GM23338 (cell line): Measurements from ENCODE around the gene UGP2. TPM values are rescaled to one million over a fixed set of nuclear protein-coding genes. Genes with fewer than 3 reads are reported as not detected.

ENCODE experiments used
- ATAC-seq: fragments of 200-7000 bp; cut with Tn5 transposase; 3 replicates; pipeline ENCODE4 v1.9.1; 2020
- DNase-seq: peaks from one replicate; pipeline ENCODE4 v3.0.0-alpha.2; 2015; ENCODE audit warnings: low spot score
- H2AFZ ChIP-seq: fragments of 200-600 bp; sonication (generic); 2 replicates; pipeline ENCODE4 v1.8.0; 2016; ENCODE audit warnings: antibody characterized with exemption, mild to moderate bottlenecking, moderate library complexity
- H3F3A ChIP-seq: fragments of 200-600 bp; sonication (generic); replicated peaks from 2 replicates; pipeline ENCODE4 v1.8.0; 2017; ENCODE audit warnings: antibody characterized with exemption, mixed run types, low read depth
- H3K27ac ChIP-seq: fragments of 200-600 bp; sonication (generic); 2 replicates; pipeline ENCODE4 v1.6.1; 2016; ENCODE audit warnings: low read depth
- H3K27me3 ChIP-seq: fragments of 200-600 bp; sonication (generic); 2 replicates; pipeline ENCODE4 v1.8.0; 2016; ENCODE audit warnings: mild to moderate bottlenecking, mixed run types, moderate library complexity; ENCODE audit not compliant: insufficient read depth
- H3K36me3 ChIP-seq: fragments of 200-600 bp; sonication (generic); 2 replicates; pipeline ENCODE4 v1.8.0; 2016; ENCODE audit warnings: mild to moderate bottlenecking; ENCODE audit not compliant: insufficient read depth
- H3K4me1 ChIP-seq: fragments of 200-600 bp; sonication (generic); 2 replicates; pipeline ENCODE4 v1.8.0; 2016; ENCODE audit warnings: mild to moderate bottlenecking, moderate library complexity; ENCODE audit not compliant: insufficient read depth
- H3K4me2 ChIP-seq: fragments of 200-600 bp; sonication (generic); 2 replicates; pipeline ENCODE4 v1.7.1; 2017; ENCODE audit warnings: mixed run types
- H3K4me3 ChIP-seq: fragments of 200-600 bp; sonication (generic); 2 replicates; pipeline ENCODE4 v1.6.1; 2016; ENCODE audit warnings: mixed run types
- H3K79me2 ChIP-seq: fragments of 200-600 bp; sonication (generic); replicated peaks from 2 replicates; pipeline ENCODE4 v1.8.0; 2017; ENCODE audit warnings: mild to moderate bottlenecking; ENCODE audit not compliant: insufficient read depth
- H3K9me2 ChIP-seq: fragments of 200-600 bp; sonication (generic); 2 replicates; pipeline ENCODE4 v1.8.0; 2017; ENCODE audit not compliant: insufficient read depth
- H4K20me1 ChIP-seq: fragments of 200-600 bp; sonication (generic); replicated peaks from 2 replicates; pipeline ENCODE4 v1.8.0; 2017; ENCODE audit warnings: mild to moderate bottlenecking; ENCODE audit not compliant: insufficient read depth
- H3K27ac Mint-ChIP-seq: 2 replicates; pipeline ENCODE4 v1.8.0; 2020; ENCODE audit warnings: inconsistent platforms, mild to moderate bottlenecking, moderate library complexity, mixed read lengths
- H3K27me3 Mint-ChIP-seq: 3 replicates; pipeline ENCODE4 v1.8.0; 2022; ENCODE audit warnings: low read depth, mild to moderate bottlenecking, moderate library complexity, mixed read lengths, inconsistent platforms; ENCODE audit not compliant: insufficient read depth, poor library complexity
- H3K36me3 Mint-ChIP-seq: 3 replicates; pipeline ENCODE4 v1.8.0; 2021; ENCODE audit warnings: low read depth, mild to moderate bottlenecking, inconsistent platforms, moderate library complexity, mixed read lengths
- H3K4me1 Mint-ChIP-seq: 3 replicates; pipeline ENCODE4 v1.8.0; 2020; ENCODE audit warnings: mild to moderate bottlenecking, inconsistent platforms, mixed read lengths
- H3K4me3 Mint-ChIP-seq: 3 replicates; pipeline ENCODE4 v1.8.0; 2021; ENCODE audit warnings: moderate library complexity, mild to moderate bottlenecking, inconsistent platforms, mixed read lengths
- H3K9me3 Mint-ChIP-seq: 3 replicates; pipeline ENCODE4 v1.8.0; 2020; ENCODE audit warnings: moderate library complexity, mild to moderate bottlenecking, inconsistent platforms, mixed read lengths
- CREB1 ChIP-seq: fragments of 250-450 bp; sonication (Bioruptor Pico); IDR thresholded peaks from 2 replicates; pipeline ENCODE4 v1.5.0; 2020; ENCODE audit warnings: low read depth, mild to moderate bottlenecking, moderate library complexity
- CTCF ChIP-seq, 2 experiments: fragments of 200-600 bp in 1 of 2; sonication (generic) in 1 of 2; conservative IDR thresholded peaks; 2 replicates each; pipeline versions ENCODE4 v1.5.1 to v1.6.1; 2016 to 2017; ENCODE audit warnings: antibody characterized with exemption in 2 of 2, low read depth in 2 of 2, mild to moderate bottlenecking in 2 of 2, moderate library complexity in 1 of 2
- ETS1 ChIP-seq: IDR thresholded peaks from 2 replicates; pipeline ENCODE4 v1.6.1; 2016; ENCODE audit warnings: antibody characterized with exemption
- EZH2 ChIP-seq: fragments of 200-600 bp; sonication (generic); IDR thresholded peaks from one replicate; pipeline ENCODE4 v1.8.0; 2017; ENCODE audit warnings: antibody characterized with exemption, mild to moderate bottlenecking, low read depth; ENCODE audit not compliant: unreplicated experiment
- JUNB ChIP-seq: IDR thresholded peaks from one replicate; pipeline ENCODE4 v1.6.1; 2016; ENCODE audit warnings: antibody characterized with exemption; ENCODE audit not compliant: unreplicated experiment
- NANOG ChIP-seq: IDR thresholded peaks from 2 replicates; pipeline ENCODE4 v1.6.1; 2016; ENCODE audit warnings: antibody characterized with exemption, borderline replicate concordance
- POLR2AphosphoS5 ChIP-seq: IDR thresholded peaks from 2 replicates; pipeline ENCODE4 v1.6.1; 2016; ENCODE audit warnings: antibody characterized with exemption, low read depth
- REST ChIP-seq: IDR thresholded peaks from one replicate; pipeline ENCODE4 v1.6.1; 2018; ENCODE audit warnings: antibody characterized with exemption; ENCODE audit not compliant: unreplicated experiment
- STAT1 ChIP-seq: IDR thresholded peaks from one replicate; pipeline ENCODE4 v1.6.1; 2016; ENCODE audit warnings: antibody characterized with exemption; ENCODE audit not compliant: unreplicated experiment
- ZNF114 ChIP-seq: fragments of 250-450 bp; sonication (Bioruptor Pico); IDR thresholded peaks from 2 replicates; pipeline ENCODE4 v1.5.0; 2020; ENCODE audit warnings: mild to moderate bottlenecking, moderate library complexity
- ZNF331 ChIP-seq: fragments of 250-450 bp; sonication (Bioruptor Pico); IDR thresholded peaks from 2 replicates; pipeline ENCODE4 v1.5.0; 2020; ENCODE audit warnings: low read depth, mild to moderate bottlenecking, moderate library complexity
- polyA plus RNA-seq: library from polyadenylated mRNA; unstranded; fragments of >200 nt; fragmentation: Nextera tagmentation; extraction: Ambion mirVana; gene quantifications from 2 replicates; pipeline ENCODE4 v1.2.1, GENCODE V29; 2016
- total RNA-seq: library from RNA; depleted of rRNA; stranded (reverse); fragments of >200 nt; shearing (Covaris generic); gene quantifications from 2 replicates; pipeline ENCODE4 v1.2.3, GENCODE V29; 2014

UGP2 gene
- total and polyA plus RNA-seq, 2 experiments from 2014 or later, result 744 to 943 TPM

DNA sequence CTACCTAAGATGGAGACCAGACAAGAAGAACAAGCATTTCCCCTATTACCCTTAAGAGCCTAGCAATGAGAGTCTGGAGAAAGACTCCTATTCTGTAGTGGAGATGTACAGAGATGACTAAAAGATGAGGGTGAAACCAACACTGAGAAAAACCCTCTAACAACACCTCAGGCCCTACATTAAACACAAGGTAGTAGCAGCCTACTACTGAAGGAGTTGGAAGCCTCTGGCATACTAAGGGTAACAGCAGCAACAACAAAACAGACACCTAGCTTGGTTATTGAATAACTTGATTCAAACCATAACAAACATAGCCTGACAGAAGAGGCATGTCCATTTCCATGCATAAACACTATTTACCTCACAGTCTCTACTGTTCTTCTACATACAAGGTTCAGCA lies 60.5 kb downstream of the UGP2 start (continued):
- TF ChIP-seq EZH2 (no peak), REST (no peak), STAT1 (no peak), ZNF114 (no peak), ETS1 (no peak), NANOG (no peak), ZNF331 (no peak), POLR2AphosphoS5 (no peak)

GRCh38 chr2:63903003-63903402 lies 61.3 kb downstream of the UGP2 start:
- H3K27ac Mint-ChIP-seq, result no peak overlapping the region
- no peaks in the 10 kb centered on the region for H4K20me1 ChIP-seq
- H3K4me3 ChIP-seq, result no peak overlapping the region
- H3K27me3 ChIP-seq, result no peaks in the 10 kb centered on the region
- H3K4me3 Mint-ChIP-seq, result no peak overlapping the region
- DNase-seq, result no peak
- H3K4me1 Mint-ChIP-seq, result no peaks in the 10 kb centered on the region
- no peak overlapping the region for H3K4me2 ChIP-seq
- no peak overlapping the region for H3K27ac ChIP-seq
- H3F3A ChIP-seq, result peaks cover 3% of the 10 kb centered on the region; the same call in 1 of the 2 replicates
- peaks cover 20% of the 10 kb centered on the region; the same call in 1 of the 3 replicates for H3K9me3 Mint-ChIP-seq
- no peaks in the 10 kb centered on the region for H3K4me1 ChIP-seq
- H3K36me3 Mint-ChIP-seq, result peaks cover 48% of the 10 kb centered on the region
- peaks cover 8% of the 10 kb centered on the region for H3K27me3 Mint-ChIP-seq
- H3K36me3 ChIP-seq, result no peaks in the 10 kb centered on the region
- H2AFZ ChIP-seq, result no peak overlapping the region
- H3K9me2 ChIP-seq, result no peaks in the 10 kb centered on the region
- H3K79me2 ChIP-seq, result no peaks in the 10 kb centered on the region
- no peak for ATAC-seq
- TF ChIP-seq JUNB (no peak), CREB1 (no peak), CTCF (conservative IDR thresholded peaks at IDR 0.05; ENCODE audit: low read depth in 2 of 2) (no peak), STAT1 (no peak), NANOG (no peak), ZNF331 (no peak), REST (no peak), ETS1 (no peak), ZNF114 (no peak), EZH2 (no peak)
